Testis (tissue), 3 donors: Measurements from ENCODE around the gene RSPRY1. TPM values are rescaled to one million over a fixed set of nuclear protein-coding genes. Genes with fewer than 3 reads are reported as not detected.
A peak's percentile ranks its signal among the peaks of the same experiment; 100 is the strongest.

Experiments used
- DNase-seq: peaks from one replicate; pipeline ENCODE4 v3.0.0-alpha.2; 2019
- H3K27ac ChIP-seq, 2 donors: fragments of 200-600 bp; sonication (generic); one replicate each; pipeline ENCODE4 v1.5.1; 2019
- H3K27me3 ChIP-seq: fragments of 200-600 bp; sonication (generic); one replicate; pipeline ENCODE4 v1.5.1; 2019
- H3K36me3 ChIP-seq: fragments of 200-600 bp; sonication (generic); one replicate; pipeline ENCODE4 v1.5.1; 2017; ENCODE audit warnings: low read depth; ENCODE audit errors: missing control alignments
- H3K4me1 ChIP-seq: fragments of 200-600 bp; sonication (generic); one replicate; pipeline ENCODE4 v1.5.1; 2019
- H3K4me3 ChIP-seq, 2 donors: fragments of 200-600 bp; sonication (generic); one replicate each; pipeline ENCODE4 v1.5.1; 2017 to 2019
- H3K9me3 ChIP-seq: fragments of 200-600 bp; sonication (generic); one replicate; pipeline ENCODE4 v1.5.1; 2017
- CTCF ChIP-seq, 3 experiments: fragments of 450-650 bp in 2 of 3; fragments of 200-600 bp in 1 of 3; sonication (generic) in 1 of 3; IDR thresholded peaks; one replicate each; pipeline ENCODE4 v1.5.1; 2016 to 2019; ENCODE audit warnings: antibody characterized with exemption in 3 of 3, mild to moderate bottlenecking in 2 of 3, moderate library complexity in 1 of 3
- POLR2A ChIP-seq: fragments of 450-650 bp; IDR thresholded peaks from one replicate; pipeline ENCODE4 v1.6.1; 2017; ENCODE audit warnings: antibody characterized with exemption, mild to moderate bottlenecking, moderate library complexity
- WGBS, 2 donors: methylation state at CpG; one replicate each; pipeline ENCODE4 v1.1.5; 2018; 5-methylcytosine and 5-hydroxymethylcytosine counted together
- intact Hi-C: fragments of 100-400 bp; cut with DNase I; formaldehyde crosslinking; loops from one replicate; pipeline ENCODE4 v1.15.1; 2023; ENCODE audit warnings: low total_unique reads
- polyA plus RNA-seq: library from polyadenylated mRNA; stranded (reverse); fragments of 350-450 nt; fragmentation: Illumina TruSeq; extraction: RNeasy Lipid Tissue Mini Kit (QIAGEN cat#74804); gene quantifications from one replicate; pipeline ENCODE4 v1.2.3, GENCODE V29; 2014; ENCODE audit warnings: low read depth, low replicate concordance; ENCODE audit not compliant: insufficient read depth
- total RNA-seq, 2 donors: library from RNA; depleted of rRNA; stranded (reverse); fragments of >200 nt; gene quantifications; one replicate each; pipeline ENCODE4 v1.2.3, GENCODE V29; 2016

The RSPRY1 gene
- total and polyA plus RNA-seq, 3 donors from 2014 or later = 53.0 to 81.2 (median 73.3) TPM

GRCh38 chr16:57166451-57166850 is 19.7 kb upstream of the RSPRY1 start:
- Histone ChIP-seq H3K9me3 (no peaks in the 10 kb centered on the region), H3K4me3 (no peak overlapping the region), H3K27me3 (no peaks in the 10 kb centered on the region), H3K36me3 (no peaks in the 10 kb centered on the region), H3K27ac (no peak overlapping the region), H3K4me1 (no peaks in the 10 kb centered on the region)
- TF ChIP-seq POLR2A (no peak), CTCF (IDR thresholded peaks at IDR 0.05) (no peak)
- DNase-seq = no peak
- intact Hi-C loops = loop anchor here (5.0 kb wide), 1 partner anchor 74 kb away; the partner anchor contains the start of gene CPNE2

- no peak overlapping the region for H3K27ac ChIP-seq
- intact Hi-C loops = loop anchor here (5.0 kb wide), 1 partner anchor 75 kb away; the partner anchor contains the start of gene CPNE2
Observed at GRCh38 chr16:57166951-57167350, 19.2 kb upstream of the RSPRY1 start.

GRCh38 chr16:57167538-57167937 is 18.6 kb upstream of the RSPRY1 start:
- WGBS, 2 donors = 73 to 80% methylated on average over 3 of the region's 3 CpGs
- H3K36me3 ChIP-seq = no peaks in the 10 kb centered on the region
- TF ChIP-seq CTCF (IDR thresholded peaks at IDR 0.05) = no peak
- no peak for TF ChIP-seq POLR2A
- no peak overlapping the region for H3K4me3 ChIP-seq
- H3K4me1 ChIP-seq = no peaks in the 10 kb centered on the region
- H3K27ac ChIP-seq = no peak overlapping the region
- DNase-seq = no peak
- intact Hi-C loops = loop anchor here (5.0 kb wide), 1 partner anchor 75 kb away; the partner anchor contains the start of gene CPNE2
- no peaks in the 10 kb centered on the region for H3K9me3 ChIP-seq
- H3K27me3 ChIP-seq = no peaks in the 10 kb centered on the region

More at GRCh38 chr16:57166951-57167350, 19.2 kb upstream of the RSPRY1 start:
- no peaks in the 10 kb centered on the region for H3K27me3 ChIP-seq
- H3K9me3 ChIP-seq = no peaks in the 10 kb centered on the region
- no peak for DNase-seq
- no peaks in the 10 kb centered on the region for H3K36me3 ChIP-seq
- H3K4me3 ChIP-seq = no peak overlapping the region
- H3K4me1 ChIP-seq = no peaks in the 10 kb centered on the region
- 86 to 92% methylated on average over 7 of the region's 7 CpGs for WGBS, 2 donors
- no peak for TF ChIP-seq CTCF (IDR thresholded peaks at IDR 0.05)
- TF ChIP-seq POLR2A = no peak

- no peak for DNase-seq
- H3K27me3 ChIP-seq = no peaks in the 10 kb centered on the region
- no peaks in the 10 kb centered on the region for H3K9me3 ChIP-seq
- no peak overlapping the region for H3K4me3 ChIP-seq
- TF ChIP-seq POLR2A (no peak), CTCF (IDR thresholded peaks at IDR 0.05) (peak; percentile 20 to 48 (median 40))
- WGBS, 2 donors = 21 to 32% methylated on average over 4 of the region's 4 CpGs
- H3K36me3 ChIP-seq = no peaks in the 10 kb centered on the region
- intact Hi-C loops = loop anchor here (5.0 kb wide), 1 partner anchor 76 kb away; the partner anchor contains the start of gene CPNE2
- H3K4me1 ChIP-seq = no peaks in the 10 kb centered on the region
- no peak overlapping the region for H3K27ac ChIP-seq
Observed at GRCh38 chr16:57167953-57168352, 18.2 kb upstream of the RSPRY1 start.

- TF ChIP-seq POLR2A = no peak
- no peak for TF ChIP-seq CTCF (IDR thresholded peaks at IDR 0.05)
- DNase-seq = no peak
- no peak overlapping the region for H3K4me3 ChIP-seq
- H3K27me3 ChIP-seq = no peaks in the 10 kb centered on the region
- no peaks in the 10 kb centered on the region for H3K36me3 ChIP-seq
- H3K9me3 ChIP-seq = no peaks in the 10 kb centered on the region
- no peaks in the 10 kb centered on the region for H3K4me1 ChIP-seq
- H3K27ac ChIP-seq = no peak overlapping the region
- intact Hi-C loops = loop anchor here (5.0 kb wide), 1 partner anchor 77 kb away; the partner anchor contains the start of gene CPNE2
Observed at GRCh38 chr16:57169327-57169726, 16.8 kb upstream of the RSPRY1 start.
